ENCODE results near the gene CACNA2D1. TPM values are rescaled to one million over a fixed set of nuclear protein-coding genes. Genes with fewer than 3 reads are reported as not detected.

Gene CACNA2D1
- total RNA-seq (10 to 100 TPM; 18.6 to 60.9 (median 44.4) TPM), polyA plus RNA-seq (10 to 100 TPM; 10.5 to 28.9 (median 12.9) TPM)
- long read RNA-seq, donor 1, result 0 reads
- long read RNA-seq, donor 2, result 0 reads
- long read RNA-seq, donor 3, result 0 reads
- long read RNA-seq, donor 4, partial matches to known transcripts, result 16 of 23 reads
- long read RNA-seq, donor 4, other reads (novel, unspliced or antisense), result 7 of 23 reads
- long read RNA-seq, donor 5, partial matches to known transcripts, result 2 of 18 reads
- long read RNA-seq, donor 5, other reads (novel, unspliced or antisense), result 16 of 18 reads
- long read RNA-seq, donor 6, partial matches to known transcripts, result 6 of 12 reads
- long read RNA-seq, donor 6, other reads (novel, unspliced or antisense), result 6 of 12 reads
- long read RNA-seq, donor 7, result 0 reads
- long read RNA-seq, donor 8, result 0 reads
- long read RNA-seq, donor 9, result 0 reads
- long read RNA-seq, donor 10, result 0 reads

DNA sequence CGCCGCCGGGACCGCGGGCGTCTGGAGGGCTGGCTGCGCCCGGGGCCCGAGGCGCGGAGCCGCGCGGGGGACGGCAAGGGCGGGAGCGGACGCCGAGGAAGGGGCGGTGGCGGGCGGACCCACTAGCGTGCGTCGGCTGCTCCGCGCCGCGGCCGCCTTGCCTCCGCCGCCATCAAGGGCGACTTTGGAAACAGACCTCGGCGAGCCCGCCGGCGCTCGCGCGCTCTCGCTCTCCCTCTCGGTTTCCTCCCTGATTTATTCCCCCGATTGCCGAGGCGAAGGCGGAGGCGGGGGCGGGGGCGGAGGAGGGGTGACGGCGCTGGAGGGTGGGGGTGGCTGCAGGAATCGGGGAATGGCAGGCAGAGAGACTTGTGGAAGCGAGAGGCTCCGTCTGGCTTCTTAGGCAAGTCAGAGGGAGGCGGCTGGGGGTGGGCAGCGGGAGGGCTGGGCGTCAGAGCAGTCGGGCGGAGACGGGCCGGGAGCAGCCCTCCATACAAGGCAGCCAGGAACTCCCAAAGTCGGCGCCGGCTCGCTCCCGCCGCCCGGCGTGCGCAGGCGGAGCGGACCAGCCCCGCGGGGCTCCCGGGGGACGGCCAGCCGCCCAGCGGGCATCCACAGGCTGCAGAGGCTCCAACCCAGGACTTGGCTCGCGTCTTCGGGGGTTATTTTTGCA lies at the start of gene CACNA2D1:
Gene CACNA2D1, minus strand, starts transcription at position 231 of the 673 bp plus-strand sequence.
- Histone ChIP-seq H3K27me3 (no peaks in the 10 kb centered on the region), H3K4me3 (peak within 1 kb of the TSS; percentile 59 to 95 (median 92)), H3K9me3 (replicated peaks in 1 of 3) (no peaks in the 10 kb centered on the region), H3K27ac (peak within 1 kb of the TSS; percentile 85 to 98 (median 90)), H3K4me1 (replicated peaks in 1 of 2) (peaks cover 0 to 25% of the 10 kb centered on the region in 2 donors), H3K36me3 (replicated peaks in 1 of 2) (no peaks in the 10 kb centered on the region)
- intact Hi-C loops (cut with DNase I), result loop anchor here in 1 of 2 donors (5.0 kb wide), 1 partner anchor 211 kb away; no protein-coding TSS in a partner anchor
- 0 to 1% (median 0%) methylated on average over 6 to 82 of the region's 82 CpGs for WGBS, 4 donors
- peak; percentile 83 to 91 (median 87) for DNase-seq
- TF ChIP-seq, protein P1, sequence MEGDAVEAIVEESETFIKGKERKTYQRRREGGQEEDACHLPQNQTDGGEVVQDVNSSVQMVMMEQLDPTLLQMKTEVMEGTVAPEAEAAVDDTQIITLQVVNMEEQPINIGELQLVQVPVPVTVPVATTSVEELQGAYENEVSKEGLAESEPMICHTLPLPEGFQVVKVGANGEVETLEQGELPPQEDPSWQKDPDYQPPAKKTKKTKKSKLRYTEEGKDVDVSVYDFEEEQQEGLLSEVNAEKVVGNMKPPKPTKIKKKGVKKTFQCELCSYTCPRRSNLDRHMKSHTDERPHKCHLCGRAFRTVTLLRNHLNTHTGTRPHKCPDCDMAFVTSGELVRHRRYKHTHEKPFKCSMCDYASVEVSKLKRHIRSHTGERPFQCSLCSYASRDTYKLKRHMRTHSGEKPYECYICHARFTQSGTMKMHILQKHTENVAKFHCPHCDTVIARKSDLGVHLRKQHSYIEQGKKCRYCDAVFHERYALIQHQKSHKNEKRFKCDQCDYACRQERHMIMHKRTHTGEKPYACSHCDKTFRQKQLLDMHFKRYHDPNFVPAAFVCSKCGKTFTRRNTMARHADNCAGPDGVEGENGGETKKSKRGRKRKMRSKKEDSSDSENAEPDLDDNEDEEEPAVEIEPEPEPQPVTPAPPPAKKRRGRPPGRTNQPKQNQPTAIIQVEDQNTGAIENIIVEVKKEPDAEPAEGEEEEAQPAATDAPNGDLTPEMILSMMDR (IDR thresholded peaks at IDR 0.05), result peak in 2 of 6 experiments; percentile 29 to 40
- TF ChIP-seq POLR2A (IDR thresholded peaks at IDR 0.05), result peak; percentile 28 to 62

DNA sequence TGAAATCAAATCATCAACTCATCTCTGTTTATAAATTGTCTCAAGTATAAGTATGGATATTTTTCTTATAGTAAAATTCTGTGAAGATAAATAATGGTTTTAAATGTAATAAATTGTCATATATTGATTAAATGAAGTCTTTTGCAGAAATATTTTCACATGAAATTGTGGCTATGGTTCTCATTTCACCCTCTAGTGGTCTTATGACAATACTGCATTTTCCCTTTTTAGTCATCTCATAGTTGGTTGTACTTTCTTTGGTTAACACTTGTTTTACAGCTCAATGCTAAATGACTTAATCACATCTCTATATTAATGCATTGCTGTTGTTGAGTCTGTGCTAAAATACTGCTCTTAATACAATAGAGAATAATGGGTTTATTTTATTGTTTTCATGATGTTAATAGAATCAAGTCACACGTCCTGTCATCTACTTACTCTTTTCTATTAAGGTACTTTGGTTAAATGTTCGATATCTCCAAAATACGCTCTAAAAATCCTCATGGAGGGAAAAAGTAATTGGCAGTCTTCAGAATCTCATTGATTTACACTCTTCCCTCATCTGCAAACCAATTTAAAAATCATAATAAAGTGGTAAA lies 38.0 kb upstream of the CACNA2D1 start:
- intact Hi-C loops (cut with DNase I), result no loop called here
- TF ChIP-seq POLR2A (IDR thresholded peaks at IDR 0.05), result no peak
- TF ChIP-seq, protein P1 (IDR thresholded peaks at IDR 0.05), result peak; percentile 68 to 88 (median 82)
- Histone ChIP-seq H3K27ac (no peak overlapping the region), H3K36me3 (replicated peaks in 1 of 2) (no peaks in the 10 kb centered on the region), H3K9me3 (replicated peaks in 1 of 3) (no peaks in the 10 kb centered on the region), H3K4me3 (no peak overlapping the region), H3K27me3 (no peaks in the 10 kb centered on the region), H3K4me1 (replicated peaks in 1 of 2) (no peaks in the 10 kb centered on the region)
- 79 to 93% (median 84%) methylated on average over 3 of the region's 3 CpGs for WGBS, 4 donors
- DNase-seq, result no peak

DNA sequence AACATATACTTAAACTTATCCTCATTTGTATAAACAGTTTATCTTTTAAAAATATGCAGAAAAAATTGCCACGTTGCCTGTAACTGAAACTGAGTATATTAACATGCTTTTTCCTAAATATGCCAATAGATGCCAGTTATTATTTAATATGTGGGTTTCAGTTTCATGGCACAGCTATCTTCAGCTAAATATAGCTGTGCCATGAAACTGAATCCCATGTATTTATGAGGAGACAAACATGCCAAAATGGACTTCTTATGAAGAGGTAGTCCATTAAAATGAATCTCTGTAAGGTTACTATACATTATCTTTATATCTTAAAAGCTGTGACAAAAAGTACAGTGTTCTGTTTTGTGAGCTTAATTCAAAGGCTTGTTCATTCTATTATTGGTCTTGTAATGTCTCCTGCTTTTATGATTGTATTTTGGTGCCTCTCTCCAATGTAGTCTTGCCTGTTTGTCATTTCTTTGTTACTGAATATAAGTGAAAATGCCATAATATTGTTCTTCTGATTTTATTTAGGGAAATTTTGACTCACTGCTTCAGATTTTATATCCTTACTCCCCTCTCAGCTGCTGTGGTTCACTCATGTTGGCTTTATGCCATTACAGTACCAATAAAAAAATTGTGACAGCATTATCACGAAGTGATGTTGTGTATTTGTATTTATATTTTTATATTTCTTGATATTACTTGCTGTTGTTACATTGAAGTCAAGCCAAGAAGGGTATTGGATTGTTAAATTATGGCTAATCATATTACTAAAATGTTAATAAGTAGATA lies 34.3 kb upstream of the CACNA2D1 start:
- H3K27ac ChIP-seq, result no peak overlapping the region
- H3K9me3 ChIP-seq (replicated peaks in 1 of 3), result no peaks in the 10 kb centered on the region
- no peak for DNase-seq
- no peaks in the 10 kb centered on the region for H3K27me3 ChIP-seq
- intact Hi-C loops (cut with DNase I), result no loop called here
- no peaks in the 10 kb centered on the region for H3K4me1 ChIP-seq (replicated peaks in 1 of 2)
- TF ChIP-seq, protein P1 (IDR thresholded peaks at IDR 0.05), result no peak
- no peak for TF ChIP-seq POLR2A (IDR thresholded peaks at IDR 0.05)
- no peak overlapping the region for H3K4me3 ChIP-seq
- H3K36me3 ChIP-seq (replicated peaks in 1 of 2), result no peaks in the 10 kb centered on the region
- 61 to 72% (median 68%) methylated on average over 2 of the region's 2 CpGs for WGBS, 4 donors
